ENCODE data around the gene MRNIP. TPM values are rescaled to one million over a fixed set of nuclear protein-coding genes. Genes with fewer than 3 reads are reported as not detected.

The MRNIP gene
- total RNA-seq, 1 donor from 2014 or later: 60.2 TPM

GRCh38 chr5:179887802-179888201, 29.2 kb upstream of the MRNIP start:
- no peaks in the 10 kb centered on the region for H3K4me1 Mint-ChIP-seq (ENCODE audit: low read depth, unreplicated experiment)
- H3K36me3 Mint-ChIP-seq (ENCODE audit: unreplicated experiment): peaks cover 38% of the 10 kb centered on the region
- TF ChIP-seq CTCF (IDR thresholded peaks at IDR 0.05; ENCODE audit: partially characterized antibody, unreplicated experiment): no peak
- no peak overlapping the region for H3K27ac Mint-ChIP-seq (ENCODE audit: unreplicated experiment)
- no peak overlapping the region for H3K4me3 Mint-ChIP-seq (ENCODE audit: unreplicated experiment)
- H3K9me3 Mint-ChIP-seq (ENCODE audit: unreplicated experiment): peaks cover 7% of the 10 kb centered on the region
- no peaks in the 10 kb centered on the region for H3K27me3 Mint-ChIP-seq (ENCODE audit: unreplicated experiment)
- no peak for DNase-seq

DNA sequence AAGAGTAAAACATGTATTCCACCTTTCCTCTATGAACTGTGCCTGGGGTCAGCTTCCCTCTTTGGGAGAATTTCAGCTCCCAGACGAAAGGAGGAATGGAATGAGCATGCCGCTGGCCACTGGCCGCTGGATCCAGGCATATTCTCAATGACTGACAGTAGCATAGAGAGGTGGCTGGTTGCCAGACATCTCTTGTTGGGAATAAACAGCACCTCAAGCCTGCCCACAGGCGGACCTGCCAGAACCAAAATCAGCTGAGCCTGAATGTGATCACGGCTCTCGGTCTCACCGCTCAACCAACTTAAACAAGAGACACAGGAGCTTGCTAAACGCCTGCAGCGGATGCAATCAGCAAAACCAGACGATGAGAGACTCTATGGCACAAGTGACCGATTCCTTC, 28.5 kb upstream of the MRNIP start:
- no peak for TF ChIP-seq CTCF (IDR thresholded peaks at IDR 0.05; ENCODE audit: partially characterized antibody, unreplicated experiment)
- DNase-seq: no peak
- no peak overlapping the region for H3K4me3 Mint-ChIP-seq (ENCODE audit: unreplicated experiment)
- H3K27me3 Mint-ChIP-seq (ENCODE audit: unreplicated experiment): peaks cover 2% of the 10 kb centered on the region
- H3K9me3 Mint-ChIP-seq (ENCODE audit: unreplicated experiment): peaks cover 7% of the 10 kb centered on the region
- H3K27ac Mint-ChIP-seq (ENCODE audit: unreplicated experiment): no peak overlapping the region
- H3K4me1 Mint-ChIP-seq (ENCODE audit: low read depth, unreplicated experiment): no peaks in the 10 kb centered on the region
- peaks cover 45% of the 10 kb centered on the region for H3K36me3 Mint-ChIP-seq (ENCODE audit: unreplicated experiment)

- H3K27ac Mint-ChIP-seq (ENCODE audit: unreplicated experiment): no peak overlapping the region
- H3K9me3 Mint-ChIP-seq (ENCODE audit: unreplicated experiment): peaks cover 7% of the 10 kb centered on the region
- peaks cover 50% of the 10 kb centered on the region for H3K36me3 Mint-ChIP-seq (ENCODE audit: unreplicated experiment)
- peaks cover 4% of the 10 kb centered on the region for H3K27me3 Mint-ChIP-seq (ENCODE audit: unreplicated experiment)
- no peaks in the 10 kb centered on the region for H3K4me1 Mint-ChIP-seq (ENCODE audit: low read depth, unreplicated experiment)
- H3K4me3 Mint-ChIP-seq (ENCODE audit: unreplicated experiment): no peak overlapping the region
- TF ChIP-seq CTCF (IDR thresholded peaks at IDR 0.05; ENCODE audit: partially characterized antibody, unreplicated experiment): no peak
- no peak for DNase-seq
Observed at GRCh38 chr5:179886190-179886911, 27.7 kb upstream of the MRNIP start.

- H3K27me3 Mint-ChIP-seq (ENCODE audit: unreplicated experiment): peaks cover 6% of the 10 kb centered on the region
- peaks cover 11% of the 10 kb centered on the region for H3K9me3 Mint-ChIP-seq (ENCODE audit: unreplicated experiment)
- peaks cover 53% of the 10 kb centered on the region for H3K36me3 Mint-ChIP-seq (ENCODE audit: unreplicated experiment)
- TF ChIP-seq CTCF (IDR thresholded peaks at IDR 0.05; ENCODE audit: partially characterized antibody, unreplicated experiment): no peak
- DNase-seq: no peak
- no peaks in the 10 kb centered on the region for H3K4me1 Mint-ChIP-seq (ENCODE audit: low read depth, unreplicated experiment)
- H3K4me3 Mint-ChIP-seq (ENCODE audit: unreplicated experiment): no peak overlapping the region
- no peak overlapping the region for H3K27ac Mint-ChIP-seq (ENCODE audit: unreplicated experiment)
Observed at GRCh38 chr5:179885491-179886090, 27.0 kb upstream of the MRNIP start.

DNA sequence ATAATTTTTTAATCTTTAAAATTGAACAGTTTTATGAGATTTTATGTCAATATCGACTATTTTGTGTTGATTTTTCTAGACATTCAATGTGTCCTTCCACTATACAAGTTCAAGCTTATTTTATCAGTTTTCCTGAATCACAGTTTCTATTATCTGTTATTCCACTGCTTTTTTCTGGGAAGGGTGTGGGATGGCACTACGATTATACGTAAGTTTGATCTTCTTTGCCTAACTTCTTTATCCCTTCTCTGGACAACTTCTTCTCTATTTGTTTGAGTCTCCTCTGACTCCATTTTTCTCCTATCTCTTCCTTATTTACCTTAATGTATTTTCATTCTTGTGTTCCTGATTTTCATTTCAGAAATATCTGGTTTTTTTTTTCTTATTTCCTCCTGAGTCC, 24.5 kb upstream of the MRNIP start:
- Mint-ChIP-seq H3K27me3 (ENCODE audit: unreplicated experiment) (peaks cover 6% of the 10 kb centered on the region), H3K27ac (ENCODE audit: unreplicated experiment) (no peak overlapping the region), H3K4me1 (ENCODE audit: low read depth, unreplicated experiment) (no peaks in the 10 kb centered on the region), H3K4me3 (ENCODE audit: unreplicated experiment) (no peak overlapping the region), H3K36me3 (ENCODE audit: unreplicated experiment) (peaks cover 53% of the 10 kb centered on the region), H3K9me3 (ENCODE audit: unreplicated experiment) (peaks cover 11% of the 10 kb centered on the region)
- DNase-seq: no peak
- no peak for TF ChIP-seq CTCF (IDR thresholded peaks at IDR 0.05; ENCODE audit: partially characterized antibody, unreplicated experiment)
